Panc1 (cell line): ENCODE data around the gene COL13A1. TPM values are rescaled to one million over a fixed set of nuclear protein-coding genes. Genes with fewer than 3 reads are reported as not detected.

Experiments
- ATAC-seq: fragments of 200-7000 bp; cut with Tn5 transposase; 2 replicates; pipeline ENCODE4 v1.9.1; 2020; ENCODE audit warnings: mild to moderate bottlenecking, moderate library complexity
- BruUV-seq: library from RNA; stranded (reverse); fragments of 400-500 nt; replicated peaks from 2 replicates; lab custom pipeline; 2021; lab: Mats Ljungman, UMichigan
- CTCF ChIA-PET: fragments of 300-600 bp; sonication (Branson Sonifier 250); formaldehyde crosslinking; loops from one replicate; lab custom pipeline; 2022; ENCODE audit warnings: antibody characterized with exemption; lab: Charles Lee
- POLR2A ChIA-PET: fragments of 300-600 bp; sonication (Branson Sonifier 250); formaldehyde crosslinking; loops from one replicate; lab custom pipeline; 2022; ENCODE audit warnings: antibody characterized with exemption; lab: Charles Lee
- DNase-seq: peaks from one replicate; pipeline ENCODE4 v3.0.0-alpha.2; 2010; ENCODE audit warnings: low read depth, low spot score
- H3K27ac ChIP-seq: 2 replicates; pipeline ENCODE4 v1.5.1; 2011; ENCODE audit warnings: mild to moderate bottlenecking, low read length, inconsistent platforms
- H3K27me3 ChIP-seq: fragments of 200-500 bp; sonication (Bioruptor generic); 2 replicates; pipeline ENCODE4 v1.6.0; 2014; ENCODE audit warnings: low read length, inconsistent platforms; ENCODE audit not compliant: control insufficient read depth, insufficient read depth
- H3K36me3 ChIP-seq: fragments of 200-500 bp; sonication (Bioruptor generic); 2 replicates; pipeline ENCODE4 v1.5.1; 2014; ENCODE audit warnings: inconsistent platforms, mild to moderate bottlenecking, low read length, moderate library complexity; ENCODE audit not compliant: control insufficient read depth, insufficient read depth
- H3K4me1 ChIP-seq: 2 replicates; pipeline ENCODE4 v1.5.1; 2011; ENCODE audit warnings: inconsistent platforms, mild to moderate bottlenecking, low read length, moderate library complexity; ENCODE audit not compliant: control insufficient read depth, insufficient read depth
- H3K4me3 ChIP-seq, 2 experiments: 2 replicates each; pipeline ENCODE4 v1.5.1; 2011 to 2012; ENCODE audit warnings: low read depth in 2 of 2, low read length in 2 of 2, mild to moderate bottlenecking in 2 of 2, inconsistent platforms in 1 of 2, moderate library complexity in 1 of 2
- H3K9me3 ChIP-seq: fragments of 200-500 bp; sonication (Bioruptor generic); 2 replicates; pipeline ENCODE4 v1.5.1; 2014; ENCODE audit warnings: low read depth, mild to moderate bottlenecking, inconsistent platforms, low read length, moderate library complexity; ENCODE audit not compliant: control insufficient read depth, insufficient read depth
- POLR2AphosphoS5 ChIP-seq: IDR thresholded peaks from 2 replicates; pipeline ENCODE4 v1.6.1; 2012; ENCODE audit warnings: mild to moderate bottlenecking, low read depth, low read length, moderate library complexity
- SIN3A ChIP-seq: IDR thresholded peaks from 2 replicates; pipeline ENCODE4 v1.6.1; 2012; ENCODE audit warnings: low read depth, mild to moderate bottlenecking, low read length, moderate library complexity, borderline replicate concordance; ENCODE audit not compliant: insufficient read depth
- TCF7L2 ChIP-seq: IDR thresholded peaks from 2 replicates; pipeline ENCODE4 v1.6.1; 2011; ENCODE audit warnings: mild to moderate bottlenecking, low read depth, low read length, inconsistent platforms
- in situ Hi-C: cut with HindIII; loops from 2 replicates; pipeline ENCODE4 v1.10.0; 2016; ENCODE audit warnings: low sequenced_read_pairs, low pct_unique_long_range_greater_than_20kb
- intact Hi-C: fragments of 100-400 bp; cut with micrococcal nuclease; formaldehyde crosslinking; loops from one replicate; pipeline ENCODE4 v1.10.0; 2022; ENCODE audit not compliant: unreplicated experiment
- total RNA-seq: library from RNA; stranded (reverse); gene quantifications from one replicate; pipeline ENCODE4 v1.2.1, GENCODE V29; 2021; ENCODE audit not compliant: unreplicated experiment
- TF ChIP-seq, protein P1 (sequence below), 2 experiments: IDR thresholded peaks; 2 replicates each; pipeline ENCODE4 v1.6.1; 2011 to 2012; ENCODE audit warnings: low read depth in 2 of 2, control low read depth in 1 of 2, low read length in 1 of 2, mild to moderate bottlenecking in 1 of 2, moderate library complexity in 1 of 2; ENCODE audit not compliant: insufficient read depth in 1 of 2
- TF ChIP-seq, protein P2 (sequence below): fragments of 450-650 bp; IDR thresholded peaks from 2 replicates; pipeline ENCODE4 v1.5.1; 2017; ENCODE audit warnings: mild to moderate bottlenecking

COL13A1 gene
- total RNA-seq, 1 experiment from 2014 or later: 1.0 TPM

DNA sequence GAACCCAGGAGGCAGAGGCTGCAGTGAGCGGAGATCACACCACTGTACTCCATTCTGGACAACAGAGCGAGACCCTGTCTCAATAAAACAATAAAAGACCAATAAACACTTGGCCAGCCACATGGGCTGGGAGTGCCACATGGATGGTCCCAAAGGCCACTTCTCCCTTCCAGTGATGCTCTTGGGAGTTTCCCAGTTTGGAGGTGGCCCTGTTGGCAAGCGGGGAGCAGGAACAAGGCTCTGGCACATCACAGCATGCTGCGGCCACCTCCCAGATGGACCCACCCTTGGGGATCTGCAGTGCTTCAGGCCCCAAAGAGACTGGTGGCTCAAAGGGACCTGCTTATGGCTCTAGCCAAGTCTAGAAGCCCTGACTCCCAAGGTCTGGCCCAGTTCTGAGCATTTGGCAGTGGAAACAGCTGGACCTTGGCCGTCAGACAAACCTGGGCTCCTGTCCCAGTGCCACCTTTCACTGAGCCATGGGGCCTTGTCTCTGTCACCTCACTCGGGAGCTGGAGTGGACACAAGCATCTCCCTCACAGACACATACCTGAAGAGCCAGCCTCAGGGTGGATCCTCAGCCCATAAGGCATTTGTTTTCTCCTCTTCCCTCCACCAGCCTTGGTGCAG lies 91.7 kb downstream of the COL13A1 start:
- Histone ChIP-seq H3K9me3 (no peaks in the 10 kb centered on the region), H3K27me3 (no peaks in the 10 kb centered on the region), H3K4me3 (no peak overlapping the region), H3K36me3 (no peaks in the 10 kb centered on the region), H3K27ac (no peak overlapping the region), H3K4me1 (no peaks in the 10 kb centered on the region)
- in situ Hi-C loops (no loop called here), intact Hi-C loops (no loop called here)
- TF ChIP-seq, protein P1, sequence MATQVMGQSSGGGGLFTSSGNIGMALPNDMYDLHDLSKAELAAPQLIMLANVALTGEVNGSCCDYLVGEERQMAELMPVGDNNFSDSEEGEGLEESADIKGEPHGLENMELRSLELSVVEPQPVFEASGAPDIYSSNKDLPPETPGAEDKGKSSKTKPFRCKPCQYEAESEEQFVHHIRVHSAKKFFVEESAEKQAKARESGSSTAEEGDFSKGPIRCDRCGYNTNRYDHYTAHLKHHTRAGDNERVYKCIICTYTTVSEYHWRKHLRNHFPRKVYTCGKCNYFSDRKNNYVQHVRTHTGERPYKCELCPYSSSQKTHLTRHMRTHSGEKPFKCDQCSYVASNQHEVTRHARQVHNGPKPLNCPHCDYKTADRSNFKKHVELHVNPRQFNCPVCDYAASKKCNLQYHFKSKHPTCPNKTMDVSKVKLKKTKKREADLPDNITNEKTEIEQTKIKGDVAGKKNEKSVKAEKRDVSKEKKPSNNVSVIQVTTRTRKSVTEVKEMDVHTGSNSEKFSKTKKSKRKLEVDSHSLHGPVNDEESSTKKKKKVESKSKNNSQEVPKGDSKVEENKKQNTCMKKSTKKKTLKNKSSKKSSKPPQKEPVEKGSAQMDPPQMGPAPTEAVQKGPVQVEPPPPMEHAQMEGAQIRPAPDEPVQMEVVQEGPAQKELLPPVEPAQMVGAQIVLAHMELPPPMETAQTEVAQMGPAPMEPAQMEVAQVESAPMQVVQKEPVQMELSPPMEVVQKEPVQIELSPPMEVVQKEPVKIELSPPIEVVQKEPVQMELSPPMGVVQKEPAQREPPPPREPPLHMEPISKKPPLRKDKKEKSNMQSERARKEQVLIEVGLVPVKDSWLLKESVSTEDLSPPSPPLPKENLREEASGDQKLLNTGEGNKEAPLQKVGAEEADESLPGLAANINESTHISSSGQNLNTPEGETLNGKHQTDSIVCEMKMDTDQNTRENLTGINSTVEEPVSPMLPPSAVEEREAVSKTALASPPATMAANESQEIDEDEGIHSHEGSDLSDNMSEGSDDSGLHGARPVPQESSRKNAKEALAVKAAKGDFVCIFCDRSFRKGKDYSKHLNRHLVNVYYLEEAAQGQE (IDR thresholded peaks at IDR 0.05; ENCODE audit: insufficient read depth in 1 of 2, low read depth in 2 of 2, low read length in 1 of 2): no peak
- TF ChIP-seq, protein P2, sequence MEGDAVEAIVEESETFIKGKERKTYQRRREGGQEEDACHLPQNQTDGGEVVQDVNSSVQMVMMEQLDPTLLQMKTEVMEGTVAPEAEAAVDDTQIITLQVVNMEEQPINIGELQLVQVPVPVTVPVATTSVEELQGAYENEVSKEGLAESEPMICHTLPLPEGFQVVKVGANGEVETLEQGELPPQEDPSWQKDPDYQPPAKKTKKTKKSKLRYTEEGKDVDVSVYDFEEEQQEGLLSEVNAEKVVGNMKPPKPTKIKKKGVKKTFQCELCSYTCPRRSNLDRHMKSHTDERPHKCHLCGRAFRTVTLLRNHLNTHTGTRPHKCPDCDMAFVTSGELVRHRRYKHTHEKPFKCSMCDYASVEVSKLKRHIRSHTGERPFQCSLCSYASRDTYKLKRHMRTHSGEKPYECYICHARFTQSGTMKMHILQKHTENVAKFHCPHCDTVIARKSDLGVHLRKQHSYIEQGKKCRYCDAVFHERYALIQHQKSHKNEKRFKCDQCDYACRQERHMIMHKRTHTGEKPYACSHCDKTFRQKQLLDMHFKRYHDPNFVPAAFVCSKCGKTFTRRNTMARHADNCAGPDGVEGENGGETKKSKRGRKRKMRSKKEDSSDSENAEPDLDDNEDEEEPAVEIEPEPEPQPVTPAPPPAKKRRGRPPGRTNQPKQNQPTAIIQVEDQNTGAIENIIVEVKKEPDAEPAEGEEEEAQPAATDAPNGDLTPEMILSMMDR: no peak
- TF ChIP-seq TCF7L2 (no peak), SIN3A (no peak), POLR2AphosphoS5 (no peak)
- CTCF ChIA-PET: no interaction called here
- no TSS peak for BruUV-seq
- no peak for ATAC-seq
- POLR2A ChIA-PET: no interaction called here
- no peak for DNase-seq

DNA sequence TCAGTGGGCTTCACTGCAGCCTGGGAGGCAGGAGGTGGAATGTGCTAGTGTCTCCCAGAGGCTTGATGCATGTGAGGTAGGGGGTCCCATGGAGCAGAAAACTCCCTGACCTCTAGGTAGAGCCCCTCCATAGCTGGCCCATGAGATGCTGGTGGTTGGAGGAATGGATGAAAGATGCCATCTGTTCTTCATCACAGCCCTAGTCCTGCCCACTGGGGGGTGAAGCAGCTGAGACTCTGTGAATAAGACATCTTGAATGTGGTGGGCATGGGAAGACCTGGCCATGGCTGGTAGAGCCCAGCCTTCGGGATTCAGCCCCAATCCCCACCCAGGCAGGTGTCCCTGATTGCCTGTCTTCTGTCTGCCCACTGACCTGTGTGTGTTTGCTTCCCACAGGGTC lies 92.5 kb downstream of the COL13A1 start:
- in situ Hi-C loops: no loop called here
- no peaks in the 10 kb centered on the region for H3K27me3 ChIP-seq
- BruUV-seq: no TSS peak
- TF ChIP-seq TCF7L2 (no peak), POLR2AphosphoS5 (no peak), SIN3A (no peak)
- TF ChIP-seq, protein P2: no peak
- TF ChIP-seq, protein P1 (IDR thresholded peaks at IDR 0.05; ENCODE audit: insufficient read depth in 1 of 2, low read depth in 2 of 2, low read length in 1 of 2): no peak
- POLR2A ChIA-PET: no interaction called here
- intact Hi-C loops: no loop called here
- H3K36me3 ChIP-seq: no peaks in the 10 kb centered on the region
- H3K9me3 ChIP-seq: no peaks in the 10 kb centered on the region
- H3K27ac ChIP-seq: no peak overlapping the region
- H3K4me1 ChIP-seq: no peaks in the 10 kb centered on the region
- CTCF ChIA-PET: no interaction called here
- no peak overlapping the region for H3K4me3 ChIP-seq
- no peak for DNase-seq
- ATAC-seq: no peak
